22Rv1 (cell line): ENCODE data around the gene PRR36.

ENCODE experiments used
- ZFX ChIP-seq: fragments of 450-650 bp; IDR thresholded peaks from 2 replicates; pipeline ENCODE4 v1.6.1; 2017; ENCODE audit warnings: antibody characterized with exemption, borderline replicate concordance
- TF ChIP-seq, protein P1 (sequence below): fragments of 450-650 bp; IDR thresholded peaks from 2 replicates; pipeline ENCODE4 v1.5.1; 2017; ENCODE audit warnings: mild to moderate bottlenecking

GRCh38 chr19:7857727-7858108, 16.5 kb downstream of the PRR36 start:
- TF ChIP-seq, protein P1, sequence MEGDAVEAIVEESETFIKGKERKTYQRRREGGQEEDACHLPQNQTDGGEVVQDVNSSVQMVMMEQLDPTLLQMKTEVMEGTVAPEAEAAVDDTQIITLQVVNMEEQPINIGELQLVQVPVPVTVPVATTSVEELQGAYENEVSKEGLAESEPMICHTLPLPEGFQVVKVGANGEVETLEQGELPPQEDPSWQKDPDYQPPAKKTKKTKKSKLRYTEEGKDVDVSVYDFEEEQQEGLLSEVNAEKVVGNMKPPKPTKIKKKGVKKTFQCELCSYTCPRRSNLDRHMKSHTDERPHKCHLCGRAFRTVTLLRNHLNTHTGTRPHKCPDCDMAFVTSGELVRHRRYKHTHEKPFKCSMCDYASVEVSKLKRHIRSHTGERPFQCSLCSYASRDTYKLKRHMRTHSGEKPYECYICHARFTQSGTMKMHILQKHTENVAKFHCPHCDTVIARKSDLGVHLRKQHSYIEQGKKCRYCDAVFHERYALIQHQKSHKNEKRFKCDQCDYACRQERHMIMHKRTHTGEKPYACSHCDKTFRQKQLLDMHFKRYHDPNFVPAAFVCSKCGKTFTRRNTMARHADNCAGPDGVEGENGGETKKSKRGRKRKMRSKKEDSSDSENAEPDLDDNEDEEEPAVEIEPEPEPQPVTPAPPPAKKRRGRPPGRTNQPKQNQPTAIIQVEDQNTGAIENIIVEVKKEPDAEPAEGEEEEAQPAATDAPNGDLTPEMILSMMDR, result no peak
- no peak for TF ChIP-seq ZFX
